WTC11 (cell line): ENCODE results near the gene NMUR1. TPM values are rescaled to one million over a fixed set of nuclear protein-coding genes. Genes with fewer than 3 reads are reported as not detected.
"Not testable (repeated sequence)": the region's sequence is repeated elsewhere in the genome, so short reads cannot be mapped to it uniquely, and the experiment has no call there.

Experiments used
- ATAC-seq: fragments of 200-7000 bp; cut with Tn5 transposase; 2 replicates; pipeline ENCODE4 v1.10.0; 2021; ENCODE audit warnings: mild to moderate bottlenecking, moderate library complexity
- CTCF ChIA-PET: fragments of 300-600 bp; sonication (Branson Sonifier 250); formaldehyde crosslinking; loops from one replicate; lab custom pipeline; 2021; ENCODE audit warnings: antibody characterized with exemption; lab: Charles Lee
- POLR2A ChIA-PET: fragments of 350-600 bp; sonication (Branson Sonifier 250); formaldehyde crosslinking; loops from one replicate; lab custom pipeline; 2021; ENCODE audit warnings: antibody characterized with exemption; lab: Charles Lee
- DNase-seq: peaks from one replicate; pipeline ENCODE4 v3.0.0; 2021; ENCODE audit warnings: low spot score
- H3K27ac Mint-ChIP-seq: 2 replicates; pipeline ENCODE4 v1.8.0; 2021; ENCODE audit warnings: mixed read lengths
- H3K27me3 Mint-ChIP-seq: 2 replicates; pipeline ENCODE4 v1.8.0; 2021; ENCODE audit warnings: low read depth, mild to moderate bottlenecking, moderate library complexity, mixed read lengths
- H3K36me3 Mint-ChIP-seq: 2 replicates; pipeline ENCODE4 v1.8.0; 2021; ENCODE audit warnings: mixed read lengths
- H3K4me1 Mint-ChIP-seq: 2 replicates; pipeline ENCODE4 v1.8.0; 2022; ENCODE audit warnings: mixed read lengths
- H3K4me3 Mint-ChIP-seq: 2 replicates; pipeline ENCODE4 v1.8.0; 2021; ENCODE audit warnings: mild to moderate bottlenecking, moderate library complexity, mixed read lengths
- H3K9me3 Mint-ChIP-seq: 2 replicates; pipeline ENCODE4 v1.8.0; 2021; ENCODE audit warnings: mixed read lengths
- ATF2 ChIP-seq: sonication (generic); formaldehyde crosslinking; IDR thresholded peaks from 2 replicates; pipeline ENCODE4 v1.8.1; 2022; ENCODE audit warnings: low read depth, missing genetic modification reagents, borderline replicate concordance
- CREM ChIP-seq: sonication (generic); formaldehyde crosslinking; IDR thresholded peaks from 2 replicates; pipeline ENCODE4 v1.8.1; 2022; ENCODE audit warnings: mild to moderate bottlenecking, missing genetic modification reagents, moderate library complexity
- HMGA2 ChIP-seq: fragments of 250-450 bp; sonication (Bioruptor Pico); IDR thresholded peaks from 2 replicates; pipeline ENCODE4 v1.4.0; 2021; ENCODE audit warnings: mild to moderate bottlenecking, moderate library complexity
- HMGXB4 ChIP-seq: sonication (generic); formaldehyde crosslinking; IDR thresholded peaks from 2 replicates; pipeline ENCODE4 v1.8.1; 2023; ENCODE audit warnings: mild to moderate bottlenecking, moderate library complexity, missing genetic modification reagents
- SMAD4 ChIP-seq: sonication (generic); formaldehyde crosslinking; IDR thresholded peaks from 2 replicates; pipeline ENCODE4 v1.8.0; 2022; ENCODE audit warnings: mild to moderate bottlenecking, missing genetic modification reagents
- ZNF281 ChIP-seq: sonication (generic); formaldehyde crosslinking; IDR thresholded peaks from 2 replicates; pipeline ENCODE4 v1.8.0; 2023; ENCODE audit warnings: mild to moderate bottlenecking, missing genetic modification reagents
- ZNF396 ChIP-seq: fragments of 250-450 bp; sonication (Bioruptor Pico); IDR thresholded peaks from 2 replicates; pipeline ENCODE4 v1.8.0; 2021; ENCODE audit warnings: mild to moderate bottlenecking, moderate library complexity, borderline replicate concordance
- total RNA-seq: library from RNA; stranded (reverse); gene quantifications from 3 replicates; pipeline ENCODE4 v1.2.3, GENCODE V29; 2021
- TF ChIP-seq, protein P1 (sequence below): fragments of 250-450 bp; sonication (Bioruptor Pico); IDR thresholded peaks from 2 replicates; pipeline ENCODE4 v1.9.0; 2021; ENCODE audit warnings: mild to moderate bottlenecking
- TF ChIP-seq, protein P2 (sequence below): sonication (generic); formaldehyde crosslinking; IDR thresholded peaks from 2 replicates; pipeline ENCODE4 v1.8.1; 2023; ENCODE audit warnings: mild to moderate bottlenecking, missing genetic modification reagents, moderate library complexity

The NMUR1 gene
- total RNA-seq, 1 experiment from 2014 or later = 0.42 TPM

DNA sequence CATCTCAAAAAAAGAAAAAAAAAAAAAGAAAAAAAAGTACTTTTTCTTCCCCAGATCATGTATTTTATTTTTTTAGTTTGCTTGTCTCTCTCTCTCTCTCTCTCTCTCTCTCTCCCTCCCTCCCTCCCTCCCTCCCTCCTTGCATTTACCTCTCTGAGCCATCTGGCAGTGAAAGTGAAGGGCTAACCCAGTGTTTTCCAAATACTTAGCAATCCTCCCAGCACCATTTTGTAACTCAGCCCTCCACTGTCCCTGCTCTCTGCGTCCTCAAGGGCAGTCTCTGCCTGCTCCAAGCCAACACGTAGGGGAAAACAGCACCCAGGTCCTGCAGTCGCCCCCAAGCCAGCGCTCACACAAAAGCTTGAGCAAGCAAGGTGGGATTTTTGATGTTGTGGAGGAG, 42.9 kb upstream of the NMUR1 start (continued):
- no peak for TF ChIP-seq ATF2 (CRISPR knock-in tag)
- no peak for TF ChIP-seq HMGXB4 (CRISPR knock-in tag)
- no peak for TF ChIP-seq ZNF396 (CRISPR knock-in tag)
- TF ChIP-seq, protein P1, sequence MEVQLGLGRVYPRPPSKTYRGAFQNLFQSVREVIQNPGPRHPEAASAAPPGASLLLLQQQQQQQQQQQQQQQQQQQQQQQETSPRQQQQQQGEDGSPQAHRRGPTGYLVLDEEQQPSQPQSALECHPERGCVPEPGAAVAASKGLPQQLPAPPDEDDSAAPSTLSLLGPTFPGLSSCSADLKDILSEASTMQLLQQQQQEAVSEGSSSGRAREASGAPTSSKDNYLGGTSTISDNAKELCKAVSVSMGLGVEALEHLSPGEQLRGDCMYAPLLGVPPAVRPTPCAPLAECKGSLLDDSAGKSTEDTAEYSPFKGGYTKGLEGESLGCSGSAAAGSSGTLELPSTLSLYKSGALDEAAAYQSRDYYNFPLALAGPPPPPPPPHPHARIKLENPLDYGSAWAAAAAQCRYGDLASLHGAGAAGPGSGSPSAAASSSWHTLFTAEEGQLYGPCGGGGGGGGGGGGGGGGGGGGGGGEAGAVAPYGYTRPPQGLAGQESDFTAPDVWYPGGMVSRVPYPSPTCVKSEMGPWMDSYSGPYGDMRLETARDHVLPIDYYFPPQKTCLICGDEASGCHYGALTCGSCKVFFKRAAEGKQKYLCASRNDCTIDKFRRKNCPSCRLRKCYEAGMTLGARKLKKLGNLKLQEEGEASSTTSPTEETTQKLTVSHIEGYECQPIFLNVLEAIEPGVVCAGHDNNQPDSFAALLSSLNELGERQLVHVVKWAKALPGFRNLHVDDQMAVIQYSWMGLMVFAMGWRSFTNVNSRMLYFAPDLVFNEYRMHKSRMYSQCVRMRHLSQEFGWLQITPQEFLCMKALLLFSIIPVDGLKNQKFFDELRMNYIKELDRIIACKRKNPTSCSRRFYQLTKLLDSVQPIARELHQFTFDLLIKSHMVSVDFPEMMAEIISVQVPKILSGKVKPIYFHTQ (CRISPR knock-in tag) = no peak
- no peak for TF ChIP-seq HMGA2
- TF ChIP-seq, protein P2, sequence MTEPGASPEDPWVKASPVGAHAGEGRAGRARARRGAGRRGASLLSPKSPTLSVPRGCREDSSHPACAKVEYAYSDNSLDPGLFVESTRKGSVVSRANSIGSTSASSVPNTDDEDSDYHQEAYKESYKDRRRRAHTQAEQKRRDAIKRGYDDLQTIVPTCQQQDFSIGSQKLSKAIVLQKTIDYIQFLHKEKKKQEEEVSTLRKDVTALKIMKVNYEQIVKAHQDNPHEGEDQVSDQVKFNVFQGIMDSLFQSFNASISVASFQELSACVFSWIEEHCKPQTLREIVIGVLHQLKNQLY (CRISPR knock-in tag) = no peak
- no peak for TF ChIP-seq SMAD4 (CRISPR knock-in tag)

- Mint-ChIP-seq H3K27ac (peak overlapping the region; percentile 94), H3K27me3 (no peaks in the 10 kb centered on the region), H3K9me3 (peaks cover 7% of the 10 kb centered on the region), H3K36me3 (peaks cover 5% of the 10 kb centered on the region)
- ATAC-seq (peak; percentile 55), DNase-seq (peak; percentile 43)
- POLR2A ChIA-PET = interaction anchor here (0.7 kb wide), 1 partner anchor 49 kb away, joined by 9 read pairs; no protein-coding TSS in a partner anchor
- no peak for TF ChIP-seq ZNF281 (CRISPR knock-in tag)
- TF ChIP-seq HMGA2 = no peak
- 0 out of 2 replicates have a peak, but pooled peaks have one; percentile 22 for TF ChIP-seq CREM
- TF ChIP-seq, all 79 proteins: peak for 1
- Mint-ChIP-seq H3K4me3 (no peak overlapping the region; the same call in 1 of the 2 replicates), H3K4me1 (peaks cover 64% of the 10 kb centered on the region)
- CTCF ChIA-PET = interaction anchor here (0.7 to 3.0 kb wide), 3 partner anchors 8 to 40 kb away, joined by 3 to 18 read pairs (median 4); no protein-coding TSS in a partner anchor
Measured at GRCh38 chr2:231571661-231572191, 41.5 kb upstream of the NMUR1 start.

DNA sequence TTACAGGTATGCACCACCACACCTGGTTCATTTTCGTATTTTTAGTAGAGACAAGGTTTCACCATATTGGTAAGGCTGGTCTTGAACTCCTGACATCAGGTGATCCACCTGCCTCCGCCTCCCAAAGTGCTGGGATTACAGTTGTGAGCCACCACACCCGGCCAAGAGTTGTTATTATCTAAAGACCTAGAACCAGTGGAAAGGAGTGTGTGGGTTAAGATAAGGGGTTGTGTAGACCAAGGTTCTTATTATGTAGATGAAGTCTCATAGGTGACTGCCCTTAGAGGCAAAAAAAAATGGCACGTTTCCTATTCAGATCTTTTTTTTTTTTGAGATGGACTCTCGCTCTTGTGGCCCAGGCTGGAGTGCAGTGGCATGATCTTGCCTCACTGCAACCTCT, 40.7 kb upstream of the NMUR1 start:
- DNase-seq, H3K27me3 Mint-ChIP-seq, H3K4me3 Mint-ChIP-seq, POLR2A ChIA-PET, ATAC-seq: not testable (repeated sequence)
- peaks cover 14% of the 10 kb centered on the region for H3K9me3 Mint-ChIP-seq
- peak overlapping the region; percentile 94 for H3K27ac Mint-ChIP-seq
- H3K4me1 Mint-ChIP-seq = peaks cover 57% of the 10 kb centered on the region
- H3K36me3 Mint-ChIP-seq = peaks cover 14% of the 10 kb centered on the region
- CTCF ChIA-PET = interaction anchor here (3.0 to 10.7 kb wide), 2 partner anchors 8 to 29 kb away, joined by 18 to 142 read pairs; no protein-coding TSS in a partner anchor
